AG04449 (cell line): ENCODE data around the gene SLC44A4.

Source experiments
- CTCF ChIA-PET: fragments of 350-600 bp; formaldehyde crosslinking; extraction: SDS; loops from one replicate; lab custom pipeline; 2021; ENCODE audit warnings: antibody characterized with exemption; lab: Yijun Ruan, JAX
- POLR2A ChIA-PET: fragments of 400-600, 350-600 bp; formaldehyde crosslinking; extraction: SDS; loops from one replicate; lab custom pipeline; 2020; ENCODE audit warnings: antibody characterized with exemption, inconsistent platforms; lab: Yijun Ruan, JAX
- DNase-seq: peaks from one replicate; pipeline ENCODE4 v3.0.0-alpha.2; 2010; ENCODE audit warnings: low read depth, low spot score
- H3K4me3 ChIP-seq: 2 replicates; pipeline ENCODE4 v1.5.1; 2011; ENCODE audit warnings: low read depth, mild to moderate bottlenecking, control low read depth, low read length
- TF ChIP-seq, protein P1 (sequence below): IDR thresholded peaks from one replicate; pipeline ENCODE4 v1.5.1; 2011; ENCODE audit warnings: mild to moderate bottlenecking, moderate library complexity, low read length, control low read depth, inconsistent platforms; ENCODE audit not compliant: insufficient read depth; ENCODE audit errors: missing control alignments

Gene SLC44A4

DNA sequence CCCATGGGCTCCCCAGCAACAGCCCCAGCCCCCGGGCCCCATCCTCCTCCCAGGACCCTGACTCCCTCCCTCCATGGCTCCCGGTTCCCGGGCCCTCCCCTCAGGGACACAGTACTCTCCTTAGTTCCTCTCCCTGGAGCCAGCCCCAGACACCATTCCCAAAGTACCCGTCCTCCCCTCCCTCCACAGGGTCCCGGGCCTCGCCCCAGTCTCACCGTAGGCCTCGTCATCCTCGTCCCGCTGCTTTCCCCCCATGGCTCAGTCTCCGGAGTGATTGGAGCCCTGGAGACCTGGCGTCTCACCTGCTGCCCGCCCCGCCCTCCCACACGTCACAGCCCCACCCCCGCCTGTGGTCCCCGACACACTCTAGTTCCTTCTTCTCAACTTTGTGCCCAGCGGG is at the start of gene SLC44A4:
TSS of gene SLC44A4 (minus strand) at position 272 of the 400 bp plus-strand sequence. CDS start at position 255, 17 bp downstream.
- POLR2A ChIA-PET, result no interaction called here
- H3K4me3 ChIP-seq, result no peak within 1 kb of the TSS
- CTCF ChIA-PET, result interaction anchor here (3.0 kb wide), 1 partner anchor 11 kb away, joined by 15 read pairs; no protein-coding TSS in a partner anchor
- TF ChIP-seq, protein P1, sequence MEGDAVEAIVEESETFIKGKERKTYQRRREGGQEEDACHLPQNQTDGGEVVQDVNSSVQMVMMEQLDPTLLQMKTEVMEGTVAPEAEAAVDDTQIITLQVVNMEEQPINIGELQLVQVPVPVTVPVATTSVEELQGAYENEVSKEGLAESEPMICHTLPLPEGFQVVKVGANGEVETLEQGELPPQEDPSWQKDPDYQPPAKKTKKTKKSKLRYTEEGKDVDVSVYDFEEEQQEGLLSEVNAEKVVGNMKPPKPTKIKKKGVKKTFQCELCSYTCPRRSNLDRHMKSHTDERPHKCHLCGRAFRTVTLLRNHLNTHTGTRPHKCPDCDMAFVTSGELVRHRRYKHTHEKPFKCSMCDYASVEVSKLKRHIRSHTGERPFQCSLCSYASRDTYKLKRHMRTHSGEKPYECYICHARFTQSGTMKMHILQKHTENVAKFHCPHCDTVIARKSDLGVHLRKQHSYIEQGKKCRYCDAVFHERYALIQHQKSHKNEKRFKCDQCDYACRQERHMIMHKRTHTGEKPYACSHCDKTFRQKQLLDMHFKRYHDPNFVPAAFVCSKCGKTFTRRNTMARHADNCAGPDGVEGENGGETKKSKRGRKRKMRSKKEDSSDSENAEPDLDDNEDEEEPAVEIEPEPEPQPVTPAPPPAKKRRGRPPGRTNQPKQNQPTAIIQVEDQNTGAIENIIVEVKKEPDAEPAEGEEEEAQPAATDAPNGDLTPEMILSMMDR, result no peak
- no peak for DNase-seq

DNA sequence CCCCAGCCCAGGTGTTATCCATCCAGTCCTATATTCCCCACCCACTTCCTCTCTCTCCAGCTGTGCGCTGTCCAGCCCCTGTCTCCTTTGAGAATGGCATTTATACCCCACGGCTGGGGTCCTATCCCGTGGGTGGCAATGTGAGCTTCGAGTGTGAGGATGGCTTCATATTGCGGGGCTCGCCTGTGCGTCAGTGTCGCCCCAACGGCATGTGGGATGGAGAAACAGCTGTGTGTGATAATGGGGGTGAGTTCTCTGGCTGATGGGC is 49.8 kb upstream of the SLC44A4 start:
- no peak overlapping the region for H3K4me3 ChIP-seq
- POLR2A ChIA-PET, result no interaction called here
- CTCF ChIA-PET, result no interaction called here
- DNase-seq, result no peak
- TF ChIP-seq, protein P1, result no peak

DNA sequence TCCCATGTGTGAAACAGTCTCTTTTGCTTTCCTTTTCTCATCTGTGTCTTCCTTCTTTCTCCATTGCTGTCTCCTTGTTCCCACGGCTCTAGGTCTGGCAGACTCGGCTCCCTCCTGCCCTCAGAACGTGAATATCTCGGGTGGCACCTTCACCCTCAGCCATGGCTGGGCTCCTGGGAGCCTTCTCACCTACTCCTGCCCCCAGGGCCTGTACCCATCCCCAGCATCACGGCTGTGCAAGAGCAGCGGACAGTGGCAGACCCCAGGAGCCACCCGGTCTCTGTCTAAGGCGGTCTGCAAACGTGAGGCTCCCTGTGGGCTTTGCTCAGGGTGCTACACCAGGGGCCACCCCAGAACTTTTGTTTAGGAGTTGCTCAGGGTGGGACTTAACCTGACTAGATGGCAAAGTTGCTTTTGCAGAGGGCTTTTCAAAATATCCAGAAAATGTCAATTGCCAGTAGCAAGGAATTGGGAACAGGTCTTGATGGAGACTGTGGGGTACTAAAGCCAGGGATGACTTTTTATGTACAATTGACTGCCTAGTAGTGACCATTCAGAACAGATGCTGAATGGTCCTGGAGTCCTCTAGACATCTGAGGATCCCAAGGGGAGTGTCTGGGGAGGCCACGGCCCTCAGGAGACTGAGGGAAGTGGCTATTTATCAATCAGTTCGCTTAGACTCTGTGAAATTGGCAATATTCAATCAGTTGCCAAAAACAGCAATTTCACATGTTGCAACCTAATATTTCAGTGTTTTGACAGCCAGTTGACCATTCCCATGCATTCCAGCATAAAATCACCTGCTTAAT is 49.3 kb upstream of the SLC44A4 start:
- no peak overlapping the region for H3K4me3 ChIP-seq
- ChIA-PET CTCF (interaction anchor here (1.0 kb wide), 1 partner anchor 24 kb away, joined by 3 read pairs; no protein-coding TSS in a partner anchor), POLR2A (no interaction called here)
- no peak for DNase-seq
- TF ChIP-seq, protein P1, result no peak

DNA sequence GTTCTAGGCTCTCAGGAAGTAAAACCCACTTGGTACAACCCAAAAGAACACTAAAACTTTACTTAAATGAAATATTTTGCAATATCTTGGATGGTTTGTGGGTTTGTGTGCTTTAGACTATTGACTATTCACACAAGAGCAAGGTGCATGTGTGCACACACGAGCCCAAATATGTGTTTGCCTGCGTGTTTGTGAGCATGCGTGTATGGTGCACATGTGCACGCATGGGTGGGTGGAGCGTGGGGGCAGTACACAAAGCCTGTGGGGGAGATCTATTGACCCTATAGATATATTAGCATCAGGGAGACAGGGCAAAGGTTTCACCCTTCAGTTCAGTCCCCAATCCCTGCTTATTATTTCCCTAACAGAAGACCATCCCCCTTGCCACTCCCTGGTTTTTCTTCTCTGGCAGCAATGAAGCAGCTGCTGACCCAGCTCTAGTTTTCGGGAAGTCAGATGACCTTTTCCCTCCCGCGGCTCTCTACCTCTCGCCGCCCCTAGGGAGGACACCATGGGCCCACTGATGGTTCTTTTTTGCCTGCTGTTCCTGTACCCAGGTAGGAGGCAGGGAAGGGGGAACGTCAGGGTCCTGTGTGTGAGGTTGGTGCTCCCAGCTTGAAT is 48.6 kb upstream of the SLC44A4 start, which contains the start of gene C2:
TSS of gene C2 (plus strand) at position 476 of the 621 bp plus-strand sequence. CDS start at position 512, 36 bp downstream.
- ChIA-PET CTCF (interaction anchor here (1.0 kb wide), 1 partner anchor 25 kb away, joined by 3 read pairs; no protein-coding TSS in a partner anchor), POLR2A (no interaction called here)
- TF ChIP-seq, protein P1, result no peak
- DNase-seq, result no peak
- H3K4me3 ChIP-seq, result no peak within 1 kb of the TSS; the same call in 1 of the 2 replicates

DNA sequence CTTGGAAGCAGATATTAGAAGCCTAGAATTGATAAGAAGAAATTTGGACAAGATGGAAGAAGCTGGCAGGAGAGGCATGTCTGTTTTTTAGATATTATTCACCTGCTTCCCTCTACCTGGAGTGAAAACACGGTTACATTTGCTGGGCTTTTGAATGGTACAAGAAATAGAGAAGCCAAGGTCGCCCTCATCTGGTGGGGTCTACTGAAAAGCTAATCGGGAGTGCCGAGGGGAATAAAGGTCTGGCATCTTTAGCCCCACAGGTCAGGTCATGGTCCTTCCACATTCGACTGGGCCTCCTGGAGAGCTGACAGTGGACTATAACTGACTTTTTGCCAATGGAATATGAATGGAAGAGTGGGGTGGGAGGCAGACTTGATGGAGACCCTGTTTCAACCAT is 44.1 kb upstream of the SLC44A4 start:
- TF ChIP-seq, protein P1, result no peak
- no peak for DNase-seq
- CTCF ChIA-PET, result interaction anchor here (4.1 kb wide), 1 partner anchor 29 kb away, joined by 23 read pairs; no protein-coding TSS in a partner anchor
- H3K4me3 ChIP-seq, result no peak overlapping the region
- POLR2A ChIA-PET, result no interaction called here

DNA sequence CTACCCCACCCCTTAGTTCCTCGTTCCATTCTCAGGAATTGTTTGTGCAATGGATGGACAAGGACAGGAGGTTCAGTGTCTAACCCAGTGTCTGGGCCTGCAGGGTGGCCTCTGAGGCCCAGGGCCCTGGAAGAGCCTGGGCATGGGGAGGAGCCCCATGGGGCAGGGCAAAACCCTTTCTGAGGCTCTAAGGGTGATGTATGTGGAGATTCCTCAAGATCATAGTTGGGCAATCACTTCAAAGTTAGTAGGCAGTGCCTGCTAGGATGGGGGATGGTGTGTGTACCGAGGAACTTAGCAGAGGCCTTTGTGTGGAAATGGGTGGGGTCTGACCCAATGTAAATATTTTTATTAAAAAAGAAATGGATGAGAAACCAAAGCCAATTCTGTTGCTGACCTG is 42.0 kb upstream of the SLC44A4 start:
- POLR2A ChIA-PET, result no interaction called here
- DNase-seq, result no peak
- no peak overlapping the region for H3K4me3 ChIP-seq
- TF ChIP-seq, protein P1, result no peak
- CTCF ChIA-PET, result interaction anchor here (1.1 to 1.6 kb wide), 3 partner anchors 10 to 198 kb away, joined by 3 to 6 read pairs (median 4); no protein-coding TSS in a partner anchor
